Ishikawa (cell line): ENCODE data around the gene NOL9.
A peak's percentile ranks its signal among the peaks of the same experiment; 100 is the strongest.

Experiments
- CEBPB ChIP-seq: IDR thresholded peaks from 2 replicates; pipeline ENCODE4 v1.6.1; 2012
- CREB1 ChIP-seq: IDR thresholded peaks from 2 replicates; pipeline ENCODE4 v1.6.1; 2012; ENCODE audit warnings: low read depth
- EGR1 ChIP-seq: IDR thresholded peaks from 2 replicates; pipeline ENCODE4 v1.6.1; 2012
- EP300 ChIP-seq: IDR thresholded peaks from 2 replicates; pipeline ENCODE4 v1.6.1; 2012; ENCODE audit warnings: borderline replicate concordance
- FOXM1 ChIP-seq: IDR thresholded peaks from 2 replicates; pipeline ENCODE4 v1.6.1; 2012; ENCODE audit warnings: low read depth, borderline replicate concordance
- MAX ChIP-seq: IDR thresholded peaks from 2 replicates; pipeline ENCODE4 v1.6.1; 2012
- NFIC ChIP-seq: IDR thresholded peaks from 2 replicates; pipeline ENCODE4 v1.6.1; 2012
- RAD21 ChIP-seq: IDR thresholded peaks from 2 replicates; pipeline ENCODE4 v1.6.1; 2012; ENCODE audit warnings: low read depth
- TAF1 ChIP-seq: IDR thresholded peaks from 2 replicates; pipeline ENCODE4 v1.6.1; 2012; ENCODE audit warnings: low read depth, mild to moderate bottlenecking
- TCF12 ChIP-seq: IDR thresholded peaks from 2 replicates; pipeline ENCODE4 v1.6.1; 2012; ENCODE audit warnings: low read depth
- TEAD4 ChIP-seq: IDR thresholded peaks from 2 replicates; pipeline ENCODE4 v1.6.1; 2012
- YY1 ChIP-seq: IDR thresholded peaks from 2 replicates; pipeline ENCODE4 v1.6.1; 2012; ENCODE audit warnings: low read depth
- ZBTB7A ChIP-seq: IDR thresholded peaks from 2 replicates; pipeline ENCODE4 v1.6.1; 2012; ENCODE audit warnings: low read depth
- TF ChIP-seq, protein P1 (sequence below): IDR thresholded peaks from 2 replicates; pipeline ENCODE4 v1.6.1; 2012
- TF ChIP-seq, protein P2 (sequence below): IDR thresholded peaks from 2 replicates; pipeline ENCODE4 v1.6.1; 2012; ENCODE audit warnings: low read depth, mild to moderate bottlenecking

Gene NOL9

GRCh38 chr1:6500544-6501278 lies 53.6 kb downstream of the NOL9 start:
- TF ChIP-seq MAX (no peak), CEBPB (no peak), TCF12 (no peak), TAF1 (no peak), ZBTB7A (no peak), CREB1 (no peak), YY1 (no peak), TEAD4 (no peak), EGR1 (no peak), NFIC (no peak), RAD21 (no peak)

DNA sequence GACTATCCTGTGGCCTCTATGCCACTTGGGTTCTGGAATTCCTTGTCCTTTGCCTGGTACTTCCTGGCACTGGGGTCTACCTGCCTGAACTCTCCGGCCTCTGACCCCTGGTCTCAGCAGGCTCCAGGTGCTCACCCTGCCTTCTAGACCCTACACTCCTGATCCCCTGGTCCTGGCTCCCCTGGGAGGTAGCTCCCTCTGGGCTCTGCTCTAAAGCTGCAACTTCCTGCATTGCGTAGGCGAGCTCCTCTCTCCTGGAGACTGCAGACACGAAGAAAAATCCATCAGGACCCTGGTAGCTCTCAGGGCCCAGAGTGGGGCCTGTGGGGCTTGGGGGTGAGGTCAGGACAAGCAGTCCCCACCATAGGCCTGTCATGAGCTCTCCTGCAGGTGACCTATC lies 55.0 kb downstream of the NOL9 start:
- TF ChIP-seq YY1 (no peak), TEAD4 (no peak), EP300 (no peak), RAD21 (no peak)

DNA sequence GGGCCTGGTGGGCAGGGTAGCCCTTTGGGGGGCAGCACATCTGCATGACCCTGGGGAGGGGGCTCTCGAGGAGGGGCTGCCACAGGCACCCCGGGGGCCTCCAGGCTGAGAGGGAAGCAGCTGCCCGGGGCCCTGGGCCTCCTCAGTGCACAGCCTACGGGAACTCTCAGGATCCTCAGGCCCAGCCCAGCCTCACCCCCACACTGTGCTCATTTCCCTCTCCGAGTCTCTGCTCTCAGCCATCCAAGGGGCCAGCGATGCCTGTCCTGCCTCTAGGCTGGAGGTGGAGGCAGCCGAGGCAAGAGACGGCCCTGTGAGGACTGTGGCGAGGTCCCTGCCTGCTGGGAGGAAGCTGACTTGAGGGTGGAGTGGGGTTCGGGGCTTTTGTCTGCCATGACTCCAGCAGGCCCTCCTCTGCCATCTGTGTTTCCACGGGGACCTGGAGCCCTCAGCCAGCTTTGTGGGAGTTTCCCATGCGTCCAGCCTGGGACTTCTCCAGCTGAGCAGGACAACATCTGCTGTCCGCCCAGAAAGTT lies 55.7 kb downstream of the NOL9 start:
- TF ChIP-seq EGR1 (no peak), CEBPB (no peak), EP300 (no peak), TCF12 (no peak), MAX (no peak), FOXM1 (no peak), YY1 (no peak), RAD21 (no peak), ZBTB7A (no peak)
- TF ChIP-seq, protein P1, sequence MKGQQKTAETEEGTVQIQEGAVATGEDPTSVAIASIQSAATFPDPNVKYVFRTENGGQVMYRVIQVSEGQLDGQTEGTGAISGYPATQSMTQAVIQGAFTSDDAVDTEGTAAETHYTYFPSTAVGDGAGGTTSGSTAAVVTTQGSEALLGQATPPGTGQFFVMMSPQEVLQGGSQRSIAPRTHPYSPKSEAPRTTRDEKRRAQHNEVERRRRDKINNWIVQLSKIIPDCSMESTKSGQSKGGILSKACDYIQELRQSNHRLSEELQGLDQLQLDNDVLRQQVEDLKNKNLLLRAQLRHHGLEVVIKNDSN, result no peak
- TF ChIP-seq, protein P2, sequence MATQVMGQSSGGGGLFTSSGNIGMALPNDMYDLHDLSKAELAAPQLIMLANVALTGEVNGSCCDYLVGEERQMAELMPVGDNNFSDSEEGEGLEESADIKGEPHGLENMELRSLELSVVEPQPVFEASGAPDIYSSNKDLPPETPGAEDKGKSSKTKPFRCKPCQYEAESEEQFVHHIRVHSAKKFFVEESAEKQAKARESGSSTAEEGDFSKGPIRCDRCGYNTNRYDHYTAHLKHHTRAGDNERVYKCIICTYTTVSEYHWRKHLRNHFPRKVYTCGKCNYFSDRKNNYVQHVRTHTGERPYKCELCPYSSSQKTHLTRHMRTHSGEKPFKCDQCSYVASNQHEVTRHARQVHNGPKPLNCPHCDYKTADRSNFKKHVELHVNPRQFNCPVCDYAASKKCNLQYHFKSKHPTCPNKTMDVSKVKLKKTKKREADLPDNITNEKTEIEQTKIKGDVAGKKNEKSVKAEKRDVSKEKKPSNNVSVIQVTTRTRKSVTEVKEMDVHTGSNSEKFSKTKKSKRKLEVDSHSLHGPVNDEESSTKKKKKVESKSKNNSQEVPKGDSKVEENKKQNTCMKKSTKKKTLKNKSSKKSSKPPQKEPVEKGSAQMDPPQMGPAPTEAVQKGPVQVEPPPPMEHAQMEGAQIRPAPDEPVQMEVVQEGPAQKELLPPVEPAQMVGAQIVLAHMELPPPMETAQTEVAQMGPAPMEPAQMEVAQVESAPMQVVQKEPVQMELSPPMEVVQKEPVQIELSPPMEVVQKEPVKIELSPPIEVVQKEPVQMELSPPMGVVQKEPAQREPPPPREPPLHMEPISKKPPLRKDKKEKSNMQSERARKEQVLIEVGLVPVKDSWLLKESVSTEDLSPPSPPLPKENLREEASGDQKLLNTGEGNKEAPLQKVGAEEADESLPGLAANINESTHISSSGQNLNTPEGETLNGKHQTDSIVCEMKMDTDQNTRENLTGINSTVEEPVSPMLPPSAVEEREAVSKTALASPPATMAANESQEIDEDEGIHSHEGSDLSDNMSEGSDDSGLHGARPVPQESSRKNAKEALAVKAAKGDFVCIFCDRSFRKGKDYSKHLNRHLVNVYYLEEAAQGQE, result no peak

DNA sequence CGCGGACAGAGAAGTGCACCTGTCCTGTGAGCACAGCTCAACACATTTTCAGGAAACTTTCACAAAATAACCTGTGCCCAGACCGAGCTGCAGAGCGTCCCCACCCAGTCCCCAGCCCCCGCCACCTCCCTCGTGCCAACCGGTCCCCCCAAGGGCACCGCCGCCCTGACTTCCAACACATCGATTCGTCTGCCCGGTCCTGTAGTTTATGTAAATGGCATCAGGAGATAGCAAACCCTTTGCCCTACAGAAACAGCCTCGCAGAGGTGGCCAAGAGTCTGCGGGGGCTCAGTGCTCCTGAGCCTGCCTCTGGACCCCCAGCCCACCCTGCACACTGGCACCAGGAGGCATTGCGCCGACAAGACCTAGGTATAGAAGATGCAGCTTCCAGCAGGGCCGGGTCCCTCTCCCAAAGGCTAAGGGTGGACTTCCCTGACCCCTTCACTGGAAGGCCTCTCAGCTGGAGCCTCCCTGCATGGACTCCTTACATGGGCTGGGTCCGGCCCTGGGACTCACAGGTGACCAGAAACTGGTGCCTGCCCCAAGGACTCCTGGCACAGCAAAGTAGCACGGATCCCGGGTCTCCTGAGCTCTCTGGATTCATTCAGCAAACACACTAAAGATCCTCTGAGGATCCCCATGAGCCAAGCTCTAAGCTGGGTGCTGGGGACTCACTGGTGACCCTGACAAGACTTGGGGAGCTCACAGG lies 56.3 kb downstream of the NOL9 start:
- TF ChIP-seq, protein P2, result no peak
- TF ChIP-seq TAF1 (no peak), MAX (no peak), EGR1 (no peak), FOXM1 (no peak), ZBTB7A (no peak), TEAD4 (no peak), EP300 (no peak), NFIC (no peak), CREB1 (no peak), RAD21 (no peak), YY1 (no peak), TCF12 (no peak), CEBPB (no peak)
- TF ChIP-seq, protein P1, result no peak

- TF ChIP-seq CREB1 (no peak), TEAD4 (peak; percentile 52), MAX (peak; percentile 40), ZBTB7A (0 out of 2 replicates have a peak, but pooled peaks have one; percentile 26)
- TF ChIP-seq, protein P2, result no peak
Observed at GRCh38 chr1:6497215-6497866, 57.0 kb downstream of the NOL9 start.
